HEK293 (cell line): ENCODE data around the gene FBXL13.

Source experiments
- MEIS1 ChIP-seq: sonication (generic); formaldehyde crosslinking; IDR thresholded peaks from 2 replicates; pipeline ENCODE4 v1.8.1; 2022; ENCODE audit warnings: missing genetic modification reagents, mild to moderate bottlenecking, borderline replicate concordance
- YY1 ChIP-seq: fragments of 450-650 bp; formaldehyde crosslinking; IDR thresholded peaks from 2 replicates; pipeline ENCODE4 v1.5.1; 2018; ENCODE audit warnings: missing biosample characterization, missing genetic modification characterization
- ZNF274 ChIP-seq, 2 experiments: fragments of 200-500 bp in 1 of 2; fragments of 450-650 bp in 1 of 2; sonication (Bioruptor generic) in 1 of 2; formaldehyde crosslinking in 1 of 2; IDR thresholded peaks; 2 replicates each; pipeline versions ENCODE4 v1.5.1 to v1.6.1; 2014 to 2016; ENCODE audit warnings: borderline replicate concordance in 1 of 2, inconsistent platforms in 1 of 2, low read length in 1 of 2, missing biosample characterization in 1 of 2, missing genetic modification characterization in 1 of 2
- ZNF558 ChIP-seq: fragments of 450-650 bp; formaldehyde crosslinking; IDR thresholded peaks from 2 replicates; pipeline ENCODE4 v1.5.1; 2016; ENCODE audit warnings: missing biosample characterization, missing genetic modification characterization
- ZNF600 ChIP-seq: fragments of 450-650 bp; formaldehyde crosslinking; IDR thresholded peaks from 2 replicates; pipeline ENCODE4 v1.5.1; 2016; ENCODE audit warnings: missing biosample characterization, missing genetic modification characterization
- ZNF747 ChIP-seq: fragments of 450-650 bp; formaldehyde crosslinking; IDR thresholded peaks from 2 replicates; pipeline ENCODE4 v1.5.1; 2016; ENCODE audit warnings: missing biosample characterization, missing genetic modification characterization
- ZNF768 ChIP-seq: fragments of 450-650 bp; formaldehyde crosslinking; IDR thresholded peaks from 2 replicates; pipeline ENCODE4 v1.5.1; 2018; ENCODE audit warnings: missing biosample characterization, mild to moderate bottlenecking, missing genetic modification characterization
- TF ChIP-seq, protein P1 (sequence below): fragments of 450-650 bp; IDR thresholded peaks from 2 replicates; pipeline ENCODE4 v1.5.1; 2018; ENCODE audit warnings: missing biosample characterization, missing genetic modification characterization
- TF ChIP-seq, protein P2 (sequence below): fragments of 450-650 bp; formaldehyde crosslinking; IDR thresholded peaks from 2 replicates; pipeline ENCODE4 v1.5.1; 2016; ENCODE audit warnings: missing biosample characterization, missing genetic modification characterization
- TF ChIP-seq, protein P3 (sequence below): fragments of 450-650 bp; formaldehyde crosslinking; IDR thresholded peaks from 2 replicates; pipeline ENCODE4 v1.5.1; 2016; ENCODE audit warnings: missing biosample characterization, missing genetic modification characterization

DNA sequence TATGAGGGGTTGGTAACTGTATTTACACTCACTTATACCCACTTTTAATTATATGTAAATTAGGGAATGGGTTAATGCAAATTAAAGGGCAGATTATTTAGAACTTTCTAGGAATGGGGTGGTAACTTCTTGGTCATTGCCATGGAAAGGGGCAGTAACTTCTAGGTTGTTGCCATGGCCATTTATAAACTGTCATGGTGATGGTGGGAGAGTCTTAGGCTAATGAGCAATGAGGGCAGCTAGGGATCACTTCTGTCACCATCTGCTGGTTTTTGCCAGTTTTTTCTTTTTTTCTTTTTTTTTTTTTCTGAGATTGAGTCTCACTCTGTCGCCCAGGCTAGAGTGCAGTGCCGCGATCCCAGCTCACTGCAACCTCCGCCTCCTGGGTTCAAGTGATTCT lies 41.2 kb upstream of the FBXL13 start:
- TF ChIP-seq ZNF747 (tag by site-specific recombination) (no peak), ZNF558 (tag by site-specific recombination) (no peak), ZNF600 (tag by site-specific recombination) (no peak), MEIS1 (no peak), ZNF768 (tag by site-specific recombination) (no peak), ZNF274 (IDR thresholded peaks at IDR 0.05; ENCODE audit: low read length) (no peak), ZNF274 (tag by site-specific recombination; IDR thresholded peaks at IDR 0.05; ENCODE audit: borderline replicate concordance) (no peak), YY1 (no peak)
- TF ChIP-seq, protein P1, sequence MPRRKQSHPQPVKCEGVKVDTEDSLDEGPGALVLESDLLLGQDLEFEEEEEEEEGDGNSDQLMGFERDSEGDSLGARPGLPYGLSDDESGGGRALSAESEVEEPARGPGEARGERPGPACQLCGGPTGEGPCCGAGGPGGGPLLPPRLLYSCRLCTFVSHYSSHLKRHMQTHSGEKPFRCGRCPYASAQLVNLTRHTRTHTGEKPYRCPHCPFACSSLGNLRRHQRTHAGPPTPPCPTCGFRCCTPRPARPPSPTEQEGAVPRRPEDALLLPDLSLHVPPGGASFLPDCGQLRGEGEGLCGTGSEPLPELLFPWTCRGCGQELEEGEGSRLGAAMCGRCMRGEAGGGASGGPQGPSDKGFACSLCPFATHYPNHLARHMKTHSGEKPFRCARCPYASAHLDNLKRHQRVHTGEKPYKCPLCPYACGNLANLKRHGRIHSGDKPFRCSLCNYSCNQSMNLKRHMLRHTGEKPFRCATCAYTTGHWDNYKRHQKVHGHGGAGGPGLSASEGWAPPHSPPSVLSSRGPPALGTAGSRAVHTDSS, result no peak
- TF ChIP-seq, protein P2, sequence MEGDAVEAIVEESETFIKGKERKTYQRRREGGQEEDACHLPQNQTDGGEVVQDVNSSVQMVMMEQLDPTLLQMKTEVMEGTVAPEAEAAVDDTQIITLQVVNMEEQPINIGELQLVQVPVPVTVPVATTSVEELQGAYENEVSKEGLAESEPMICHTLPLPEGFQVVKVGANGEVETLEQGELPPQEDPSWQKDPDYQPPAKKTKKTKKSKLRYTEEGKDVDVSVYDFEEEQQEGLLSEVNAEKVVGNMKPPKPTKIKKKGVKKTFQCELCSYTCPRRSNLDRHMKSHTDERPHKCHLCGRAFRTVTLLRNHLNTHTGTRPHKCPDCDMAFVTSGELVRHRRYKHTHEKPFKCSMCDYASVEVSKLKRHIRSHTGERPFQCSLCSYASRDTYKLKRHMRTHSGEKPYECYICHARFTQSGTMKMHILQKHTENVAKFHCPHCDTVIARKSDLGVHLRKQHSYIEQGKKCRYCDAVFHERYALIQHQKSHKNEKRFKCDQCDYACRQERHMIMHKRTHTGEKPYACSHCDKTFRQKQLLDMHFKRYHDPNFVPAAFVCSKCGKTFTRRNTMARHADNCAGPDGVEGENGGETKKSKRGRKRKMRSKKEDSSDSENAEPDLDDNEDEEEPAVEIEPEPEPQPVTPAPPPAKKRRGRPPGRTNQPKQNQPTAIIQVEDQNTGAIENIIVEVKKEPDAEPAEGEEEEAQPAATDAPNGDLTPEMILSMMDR (tag by site-specific recombination), result no peak
- TF ChIP-seq, protein P3, sequence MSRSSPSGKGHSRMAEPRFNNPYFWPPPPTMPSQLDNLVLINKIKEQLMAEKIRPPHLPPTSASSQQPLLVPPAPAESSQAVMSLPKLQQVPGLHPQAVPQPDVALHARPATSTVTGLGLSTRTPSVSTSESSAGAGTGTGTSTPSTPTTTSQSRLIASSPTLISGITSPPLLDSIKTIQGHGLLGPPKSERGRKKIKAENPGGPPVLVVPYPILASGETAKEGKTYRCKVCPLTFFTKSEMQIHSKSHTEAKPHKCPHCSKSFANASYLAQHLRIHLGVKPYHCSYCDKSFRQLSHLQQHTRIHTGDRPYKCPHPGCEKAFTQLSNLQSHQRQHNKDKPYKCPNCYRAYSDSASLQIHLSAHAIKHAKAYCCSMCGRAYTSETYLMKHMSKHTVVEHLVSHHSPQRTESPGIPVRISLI (tag by site-specific recombination), result no peak
